Measurements from ENCODE around the gene GALNTL6. TPM values are rescaled to one million over a fixed set of nuclear protein-coding genes. Genes with fewer than 3 reads are reported as not detected.

GALNTL6 gene
- total RNA-seq, 1 donor from 2014 or later: 0.13 TPM

GRCh38 chr4:172777729-172778431, 964.7 kb downstream of the GALNTL6 start:
- Histone ChIP-seq H3K36me3 (ENCODE audit: control insufficient read depth, insufficient read depth, low read length) (no peaks in the 10 kb centered on the region), H3K27me3 (ENCODE audit: control insufficient read depth, insufficient read depth, low read length) (no peaks in the 10 kb centered on the region), H3K4me3 (ENCODE audit: low read depth, low read length) (no peak overlapping the region)
- no peak for TF ChIP-seq CTCF (IDR thresholded peaks at IDR 0.05; ENCODE audit: insufficient read depth, low read length, poor library complexity, severe bottlenecking)
- no peak for DNase-seq (ENCODE audit: low read depth)

- DNase-seq (ENCODE audit: low read depth): no peak
- no peak for TF ChIP-seq CTCF (IDR thresholded peaks at IDR 0.05; ENCODE audit: insufficient read depth, low read length, poor library complexity, severe bottlenecking)
- Histone ChIP-seq H3K4me3 (ENCODE audit: low read depth, low read length) (no peak overlapping the region), H3K36me3 (ENCODE audit: control insufficient read depth, insufficient read depth, low read length) (no peaks in the 10 kb centered on the region), H3K27me3 (ENCODE audit: control insufficient read depth, insufficient read depth, low read length) (no peaks in the 10 kb centered on the region)
These were observed 965.4 kb downstream of the GALNTL6 start for GRCh38 chr4:172778583-172778982.

- TF ChIP-seq CTCF (IDR thresholded peaks at IDR 0.05; ENCODE audit: insufficient read depth, low read length, poor library complexity, severe bottlenecking): no peak
- DNase-seq (ENCODE audit: low read depth): no peak
- Histone ChIP-seq H3K4me3 (ENCODE audit: low read depth, low read length) (no peak overlapping the region), H3K27me3 (ENCODE audit: control insufficient read depth, insufficient read depth, low read length) (no peaks in the 10 kb centered on the region), H3K36me3 (ENCODE audit: control insufficient read depth, insufficient read depth, low read length) (no peaks in the 10 kb centered on the region)
These were observed 967.4 kb downstream of the GALNTL6 start for GRCh38 chr4:172780566-172781081.

- TF ChIP-seq CTCF (IDR thresholded peaks at IDR 0.05; ENCODE audit: insufficient read depth, low read length, poor library complexity, severe bottlenecking): no peak
- Histone ChIP-seq H3K27me3 (ENCODE audit: control insufficient read depth, insufficient read depth, low read length) (no peaks in the 10 kb centered on the region), H3K36me3 (ENCODE audit: control insufficient read depth, insufficient read depth, low read length) (no peaks in the 10 kb centered on the region), H3K4me3 (ENCODE audit: low read depth, low read length) (no peak overlapping the region)
- no peak for DNase-seq (ENCODE audit: low read depth)
These were observed 972.4 kb downstream of the GALNTL6 start for GRCh38 chr4:172785613-172786012.

- H3K27me3 ChIP-seq (ENCODE audit: control insufficient read depth, insufficient read depth, low read length): no peaks in the 10 kb centered on the region
- no peak for TF ChIP-seq CTCF (IDR thresholded peaks at IDR 0.05; ENCODE audit: insufficient read depth, low read length, poor library complexity, severe bottlenecking)
- no peak overlapping the region for H3K4me3 ChIP-seq (ENCODE audit: low read depth, low read length)
- DNase-seq (ENCODE audit: low read depth): no peak
- no peaks in the 10 kb centered on the region for H3K36me3 ChIP-seq (ENCODE audit: control insufficient read depth, insufficient read depth, low read length)
These were observed 973.0 kb downstream of the GALNTL6 start for GRCh38 chr4:172786039-172786792.

Data from kidney epithelial cell (primary cell).